Middle frontal gyrus (tissue), 1 donor: ENCODE measurements around the gene HAGH.
A peak's percentile ranks its signal among the peaks of the same experiment; 100 is the strongest.

ENCODE experiments used
- DNase-seq: peaks from one replicate; pipeline ENCODE4 v3.0.0-alpha.2; 2015; ENCODE audit warnings: low spot score; ENCODE audit errors: extremely low spot score

The HAGH gene

GRCh38 chr16:1775006-1775845 lies 51.4 kb downstream of the HAGH start:
- DNase-seq: no peak

- no peak for DNase-seq
Observed at GRCh38 chr16:1774448-1774780, 52.2 kb downstream of the HAGH start.

GRCh38 chr16:1773703-1774447 lies 52.8 kb downstream of the HAGH start:
- no peak for DNase-seq

DNA sequence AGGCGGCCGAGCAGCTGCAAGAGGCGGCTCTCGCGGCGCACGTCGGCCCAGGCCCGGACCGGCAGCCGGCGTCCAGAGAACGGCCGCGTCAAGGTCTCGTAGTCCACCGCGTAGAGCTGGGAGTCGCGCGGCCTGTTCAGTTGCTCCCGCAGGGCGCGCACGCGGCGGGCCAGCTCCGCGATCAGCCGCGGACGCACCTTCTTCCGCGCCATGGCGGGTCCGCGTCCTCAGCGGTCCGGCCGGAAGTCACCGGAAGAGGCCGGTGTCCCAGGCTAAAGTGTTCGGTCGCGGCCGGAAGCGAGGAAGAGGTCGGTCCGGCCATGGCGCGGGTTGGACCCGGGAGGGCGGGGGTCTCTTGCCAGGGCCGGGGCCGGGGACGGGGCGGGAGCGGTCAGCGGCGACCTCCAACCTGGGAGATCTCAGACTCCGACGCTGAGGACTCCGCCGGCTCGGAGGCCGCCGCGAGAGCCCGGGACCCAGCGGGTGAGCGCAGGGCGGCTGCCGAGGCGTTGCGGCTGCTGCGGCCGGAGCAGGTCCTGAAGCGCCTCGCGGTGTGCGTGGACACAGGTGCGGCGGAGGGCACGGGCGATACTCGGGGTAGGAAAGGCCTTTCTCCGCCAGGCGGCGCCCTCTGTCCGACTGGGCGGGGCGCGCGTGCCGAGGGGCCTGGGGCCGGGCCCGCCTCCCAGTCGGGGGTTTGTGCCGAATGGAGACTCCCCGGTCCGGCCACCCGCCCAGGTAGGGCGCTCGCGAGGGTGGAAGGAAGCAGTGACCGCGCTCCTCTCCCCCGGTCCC lies 53.5 kb downstream of the HAGH start, which contains the start of gene MRPS34:
MRPS34 (minus strand) TSS at position 227 of the 795 bp plus-strand sequence; CDS start at position 212, 15 bp downstream.
- DNase-seq: peak; percentile 62

GRCh38 chr16:1772362-1772907 lies 54.2 kb downstream of the HAGH start, which contains the start of gene EME2:
EME2 (plus strand) TSS chr16:1772810; CDS start chr16:1773228, 418 bp downstream.
- no peak for DNase-seq

GRCh38 chr16:1771864-1772361 lies 54.7 kb downstream of the HAGH start:
- no peak for DNase-seq

DNA sequence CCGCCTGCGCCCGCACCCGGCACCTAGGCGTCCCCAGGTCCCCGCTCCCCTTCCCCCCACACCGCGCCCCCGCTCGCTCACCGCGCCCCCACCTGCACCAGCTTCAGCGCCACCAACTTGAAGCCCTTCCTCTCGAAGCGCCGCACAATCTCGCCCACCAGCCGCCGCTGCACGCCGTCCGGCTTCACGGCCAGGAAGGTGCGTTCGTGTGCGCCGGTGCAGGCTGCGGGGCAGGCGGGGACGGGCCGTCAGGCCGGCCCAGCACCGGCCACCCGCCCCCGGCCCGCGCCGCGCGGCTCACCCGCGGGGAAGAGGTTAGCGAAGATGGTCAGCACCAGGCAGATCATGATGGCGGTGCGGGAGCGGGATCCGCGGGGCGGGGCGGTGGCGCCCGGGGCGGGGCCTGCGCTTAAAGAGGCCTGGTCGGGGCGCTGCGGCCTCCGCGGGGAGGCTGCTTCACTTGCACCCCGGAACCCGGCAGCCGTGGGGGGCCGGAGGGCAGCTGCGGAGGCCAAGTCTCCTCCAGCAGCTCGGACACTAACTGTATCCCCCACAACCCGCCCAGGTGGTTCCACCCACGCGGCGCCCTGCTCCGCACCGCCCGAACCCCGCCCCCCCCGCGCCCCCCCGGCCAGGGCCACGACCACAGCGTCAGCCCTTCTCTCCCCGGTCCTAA lies 55.3 kb downstream of the HAGH start, which contains the start of gene NME3:
NME3 (minus strand) TSS at position 356 of the 676 bp plus-strand sequence; CDS start at position 347, 9 bp downstream.
- DNase-seq: no peak

DNA sequence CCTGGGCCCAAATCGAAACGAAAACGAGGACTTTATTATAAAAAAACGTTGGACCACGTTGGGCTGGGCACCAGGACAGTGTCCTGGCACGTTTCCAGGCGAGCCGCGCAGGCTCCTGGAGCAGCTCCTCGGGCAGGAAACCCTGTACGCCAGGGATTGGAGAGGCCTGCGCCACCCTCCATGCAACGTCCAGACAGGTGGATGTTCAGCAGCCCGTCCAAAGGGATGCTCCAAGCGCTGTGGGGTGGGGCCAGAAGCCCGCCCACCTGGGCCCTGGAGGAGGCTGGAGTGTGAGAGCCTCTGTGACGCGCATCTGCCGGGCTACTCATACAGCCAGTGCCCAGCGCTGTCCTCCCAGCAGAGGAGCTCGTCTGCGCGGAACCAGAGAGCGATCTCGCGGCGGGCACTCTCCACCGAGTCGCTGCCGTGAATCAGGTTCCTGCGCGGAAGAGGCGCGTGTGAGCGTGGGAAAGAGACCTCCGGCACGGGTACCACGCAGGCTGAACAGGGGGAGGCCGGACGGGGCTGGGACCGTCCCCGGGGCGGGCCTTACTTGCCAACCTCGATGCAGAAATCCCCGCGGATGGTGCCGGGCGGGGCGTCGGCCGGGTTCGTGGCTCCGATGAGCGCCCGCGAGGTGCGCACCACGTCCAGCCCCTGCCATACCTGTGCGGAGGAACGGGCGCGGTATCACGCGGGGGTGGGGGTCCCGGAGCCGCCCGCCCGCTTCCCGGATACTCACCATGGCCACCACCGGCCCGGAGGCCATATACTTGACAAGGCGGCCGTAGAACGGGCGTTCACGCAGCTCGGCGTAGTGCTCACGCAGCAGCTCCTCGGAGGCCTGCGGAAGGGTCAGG lies 56.1 kb downstream of the HAGH start:
- DNase-seq: peak; percentile 59

DNA sequence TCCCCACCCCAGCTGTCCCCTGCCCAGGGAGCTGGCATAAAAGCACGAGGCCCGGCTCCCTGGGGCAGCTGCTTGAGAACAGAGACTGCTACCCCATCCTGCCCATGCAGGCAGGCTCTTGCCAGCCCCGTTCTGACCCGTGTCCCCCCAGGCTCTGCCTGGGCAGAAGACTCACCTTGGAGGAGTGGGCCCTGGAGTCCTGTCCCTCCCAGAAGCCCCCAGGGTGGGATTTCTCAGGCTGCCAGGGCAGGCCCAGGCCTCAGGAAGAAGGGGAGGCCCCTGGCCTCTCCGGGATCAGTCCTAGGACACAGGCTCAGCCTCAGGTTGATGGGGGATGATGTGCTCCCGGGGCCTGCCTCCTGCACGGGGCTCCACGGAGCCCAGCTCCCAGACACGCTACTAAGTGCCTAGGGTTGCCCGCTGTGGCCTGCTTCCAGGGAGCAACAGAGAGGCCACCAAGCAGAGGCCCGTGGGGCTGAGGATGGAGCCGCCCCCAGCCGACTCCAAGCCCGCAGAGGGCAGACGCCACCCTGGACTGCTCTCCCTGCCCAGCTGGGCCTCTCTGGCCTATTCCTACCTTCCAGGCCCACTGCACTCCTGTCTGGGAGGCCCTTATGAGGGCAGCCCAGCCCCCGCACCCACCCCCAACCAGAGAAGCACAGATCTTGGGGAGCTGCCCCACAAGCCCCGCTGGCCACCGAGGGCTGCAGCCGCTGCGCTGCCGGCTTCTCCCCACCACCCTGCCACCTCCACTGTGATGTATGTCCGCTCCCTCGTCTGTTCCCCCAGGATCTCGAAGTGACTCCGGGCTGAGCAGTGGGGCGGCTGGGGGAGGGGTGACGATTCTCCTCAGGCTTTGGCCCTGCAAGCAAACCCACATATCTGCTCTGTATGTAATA lies 57.0 kb downstream of the HAGH start:
- no peak for DNase-seq

DNA sequence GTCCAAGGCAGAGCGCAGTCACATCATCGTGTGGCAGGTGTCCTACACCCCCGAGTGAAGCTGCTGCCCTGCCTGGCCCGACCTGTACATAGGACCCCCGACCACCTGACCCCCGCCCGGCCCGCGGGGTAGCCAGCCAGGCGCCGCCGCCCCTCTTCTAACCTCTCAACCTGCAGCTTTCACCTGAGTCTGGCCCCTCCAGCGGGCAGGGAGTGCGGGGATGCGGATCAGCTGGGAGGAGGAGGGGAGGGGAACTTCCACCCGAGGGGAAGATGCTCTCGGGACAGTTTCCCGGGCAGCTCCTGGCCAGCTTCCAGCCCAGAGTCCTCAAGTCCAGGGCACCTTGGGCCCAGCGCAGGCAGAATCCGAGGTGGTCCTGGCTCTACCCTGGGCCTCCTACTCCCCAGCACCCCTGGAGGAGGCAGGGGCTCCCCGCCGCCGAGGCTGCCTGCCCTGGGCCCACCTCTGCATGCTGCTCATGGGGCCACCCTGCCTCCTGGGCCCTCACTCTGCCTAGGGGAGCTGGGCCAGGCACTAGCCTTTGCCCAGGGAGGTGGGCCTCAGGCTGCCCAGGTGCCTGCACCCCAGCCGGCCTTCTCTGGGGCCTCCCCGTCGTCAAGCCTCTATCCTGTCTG lies 57.7 kb downstream of the HAGH start:
- no peak for DNase-seq

DNA sequence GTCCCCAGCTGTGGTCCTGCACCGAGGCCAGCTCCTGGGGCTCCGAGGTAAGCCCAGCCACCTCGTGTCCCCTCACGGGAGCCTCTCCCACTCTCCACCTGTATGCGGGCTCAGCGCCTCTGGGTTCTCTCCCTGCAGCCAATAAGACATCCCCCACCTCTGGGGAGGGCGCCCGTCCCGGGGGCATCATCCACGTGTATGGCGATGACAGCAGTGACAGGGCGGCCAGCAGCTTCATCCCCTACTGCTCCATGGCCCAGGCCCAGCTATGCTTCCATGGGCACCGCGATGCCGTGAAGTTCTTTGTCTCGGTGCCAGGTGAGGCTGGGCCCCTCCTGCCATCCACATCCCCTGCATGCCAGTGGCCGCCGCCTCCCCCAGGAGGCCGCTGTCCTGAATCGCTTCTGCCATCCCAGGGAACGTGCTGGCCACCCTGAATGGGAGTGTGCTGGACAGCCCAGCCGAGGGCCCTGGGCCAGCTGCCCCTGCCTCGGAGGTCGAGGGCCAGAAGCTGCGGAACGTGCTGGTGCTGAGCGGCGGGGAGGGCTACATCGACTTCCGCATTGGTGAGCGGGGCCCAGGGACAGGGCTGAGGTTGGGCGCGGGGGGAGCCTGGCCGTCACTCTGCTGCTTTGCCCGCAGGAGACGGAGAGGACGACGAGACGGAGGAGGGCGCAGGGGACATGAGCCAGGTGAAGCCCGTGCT lies 58.4 kb downstream of the HAGH start:
- DNase-seq: no peak

GRCh38 chr16:1767116-1767994 lies 59.3 kb downstream of the HAGH start:
- no peak for DNase-seq

DNA sequence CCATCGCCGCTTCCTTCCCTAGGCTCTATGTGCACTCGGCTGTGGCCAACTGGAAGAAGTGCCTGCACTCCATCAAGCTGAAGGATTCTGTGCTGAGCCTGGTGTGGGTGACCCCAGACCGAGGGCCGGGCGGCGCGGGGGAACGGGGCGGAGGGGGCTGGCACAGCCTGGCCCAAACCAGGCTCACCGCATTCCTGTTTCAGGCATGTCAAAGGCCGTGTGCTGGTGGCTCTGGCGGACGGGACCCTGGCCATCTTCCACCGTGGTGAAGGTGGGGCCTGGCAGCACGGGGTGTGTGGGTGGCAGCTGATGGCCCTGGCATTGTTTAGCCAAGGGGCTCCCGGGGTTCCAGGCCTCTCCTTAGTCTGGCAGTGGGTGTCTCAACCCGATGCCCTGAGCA lies 59.9 kb downstream of the HAGH start:
- DNase-seq: no peak

- no peak for DNase-seq
Observed at GRCh38 chr16:1766231-1766630, 60.4 kb downstream of the HAGH start.

- no peak for DNase-seq
Observed at GRCh38 chr16:1765826-1766225, 60.8 kb downstream of the HAGH start.

GRCh38 chr16:1764971-1765370 lies 61.7 kb downstream of the HAGH start:
- no peak for DNase-seq
